Measurements from ENCODE around the gene TOM1. TPM values are rescaled to one million over a fixed set of nuclear protein-coding genes. Genes with fewer than 3 reads are reported as not detected.

The TOM1 gene
- total and polyA plus RNA-seq, 2 of the 13 experiments (the other 11 are each of a cell fraction or from before 2014, with no cell fraction given) = 30.8 to 87.3 TPM

DNA sequence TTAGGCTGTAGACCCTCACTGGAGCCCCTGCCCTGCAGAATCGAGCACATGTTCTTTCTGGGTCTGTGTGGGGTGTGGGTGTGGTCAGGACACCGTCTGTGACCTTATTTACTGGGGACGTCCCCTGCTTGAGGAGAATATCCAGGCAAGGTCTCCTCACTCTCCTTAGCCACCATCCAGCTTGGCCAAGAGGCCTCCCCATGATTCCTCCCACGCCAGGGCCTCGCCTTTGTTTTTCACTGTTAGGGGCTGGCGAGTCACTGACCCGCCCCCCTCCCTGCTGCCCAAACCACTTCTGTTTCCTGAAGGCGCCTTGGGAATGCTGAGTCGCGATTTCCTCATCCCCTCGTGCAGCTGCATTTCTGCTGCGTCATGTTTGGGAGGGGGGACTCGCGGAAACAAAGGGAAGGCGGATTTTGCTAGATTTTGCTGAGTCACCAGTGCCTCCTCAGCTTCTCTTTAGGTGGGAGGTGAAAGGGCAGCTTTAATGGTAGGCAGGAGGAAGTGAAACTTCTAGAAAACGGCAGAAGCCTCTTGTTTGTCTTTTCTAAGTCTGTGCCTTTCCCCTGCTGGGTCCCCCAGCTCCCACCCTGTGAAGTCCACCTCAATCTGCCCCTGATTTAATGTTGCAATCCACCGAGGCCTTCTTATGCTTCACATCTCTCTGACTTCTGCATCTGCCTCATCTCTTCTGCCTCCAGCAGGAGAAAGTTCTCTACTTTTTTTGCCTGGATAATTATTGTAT lies 77.2 kb downstream of the TOM1 start (continued):
- TF ChIP-seq, protein P1, sequence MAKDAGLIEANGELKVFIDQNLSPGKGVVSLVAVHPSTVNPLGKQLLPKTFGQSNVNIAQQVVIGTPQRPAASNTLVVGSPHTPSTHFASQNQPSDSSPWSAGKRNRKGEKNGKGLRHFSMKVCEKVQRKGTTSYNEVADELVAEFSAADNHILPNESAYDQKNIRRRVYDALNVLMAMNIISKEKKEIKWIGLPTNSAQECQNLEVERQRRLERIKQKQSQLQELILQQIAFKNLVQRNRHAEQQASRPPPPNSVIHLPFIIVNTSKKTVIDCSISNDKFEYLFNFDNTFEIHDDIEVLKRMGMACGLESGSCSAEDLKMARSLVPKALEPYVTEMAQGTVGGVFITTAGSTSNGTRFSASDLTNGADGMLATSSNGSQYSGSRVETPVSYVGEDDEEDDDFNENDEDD (CRISPR knock-in tag; IDR thresholded peaks at IDR 0.05; ENCODE audit: borderline replicate concordance) = peak; percentile 61; the same call in 1 of the 2 replicates
- TF ChIP-seq, protein P2, sequence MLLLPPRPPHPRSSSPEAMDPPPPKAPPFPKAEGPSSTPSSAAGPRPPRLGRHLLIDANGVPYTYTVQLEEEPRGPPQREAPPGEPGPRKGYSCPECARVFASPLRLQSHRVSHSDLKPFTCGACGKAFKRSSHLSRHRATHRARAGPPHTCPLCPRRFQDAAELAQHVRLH (CRISPR knock-in tag; IDR thresholded peaks at IDR 0.05; ENCODE audit: borderline replicate concordance, low read depth) = peak; percentile 74; the same call in 1 of the 2 replicates
- TF ChIP-seq LCORL (IDR thresholded peaks at IDR 0.05) = no peak
- TF ChIP-seq LCORL (CRISPR knock-in tag; IDR thresholded peaks at IDR 0.05) = peak; percentile 76
- no peak for TF ChIP-seq ATRX (CRISPR knock-in tag; IDR thresholded peaks at IDR 0.05; ENCODE audit: borderline replicate concordance)
- 0 out of 2 replicates have a peak, but pooled peaks have one; percentile 60 for TF ChIP-seq ZSCAN31 (CRISPR knock-in tag; IDR thresholded peaks at IDR 0.05; ENCODE audit: low read depth)
- no peak; the same call in 1 of the 2 replicates for TF ChIP-seq MEF2D (CRISPR knock-in tag; IDR thresholded peaks at IDR 0.05)
- TF ChIP-seq, protein P3, sequence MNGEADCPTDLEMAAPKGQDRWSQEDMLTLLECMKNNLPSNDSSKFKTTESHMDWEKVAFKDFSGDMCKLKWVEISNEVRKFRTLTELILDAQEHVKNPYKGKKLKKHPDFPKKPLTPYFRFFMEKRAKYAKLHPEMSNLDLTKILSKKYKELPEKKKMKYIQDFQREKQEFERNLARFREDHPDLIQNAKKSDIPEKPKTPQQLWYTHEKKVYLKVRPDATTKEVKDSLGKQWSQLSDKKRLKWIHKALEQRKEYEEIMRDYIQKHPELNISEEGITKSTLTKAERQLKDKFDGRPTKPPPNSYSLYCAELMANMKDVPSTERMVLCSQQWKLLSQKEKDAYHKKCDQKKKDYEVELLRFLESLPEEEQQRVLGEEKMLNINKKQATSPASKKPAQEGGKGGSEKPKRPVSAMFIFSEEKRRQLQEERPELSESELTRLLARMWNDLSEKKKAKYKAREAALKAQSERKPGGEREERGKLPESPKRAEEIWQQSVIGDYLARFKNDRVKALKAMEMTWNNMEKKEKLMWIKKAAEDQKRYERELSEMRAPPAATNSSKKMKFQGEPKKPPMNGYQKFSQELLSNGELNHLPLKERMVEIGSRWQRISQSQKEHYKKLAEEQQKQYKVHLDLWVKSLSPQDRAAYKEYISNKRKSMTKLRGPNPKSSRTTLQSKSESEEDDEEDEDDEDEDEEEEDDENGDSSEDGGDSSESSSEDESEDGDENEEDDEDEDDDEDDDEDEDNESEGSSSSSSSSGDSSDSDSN (CRISPR knock-in tag; IDR thresholded peaks at IDR 0.05) = peak; percentile 34; the same call in 1 of the 2 replicates
- no peak for TF ChIP-seq GABPA (IDR thresholded peaks at IDR 0.05; ENCODE audit: low read depth, low read length)
- peak; percentile 58 for TF ChIP-seq GABPA (CRISPR knock-in tag; IDR thresholded peaks at IDR 0.05; ENCODE audit: low read depth)
- peak; percentile 82; the same call in 1 of the 2 replicates for TF ChIP-seq CEBPB (IDR thresholded peaks at IDR 0.05; ENCODE audit: borderline replicate concordance, low read depth, low read length)
- peak; percentile 67; the same call in 1 of the 2 replicates for TF ChIP-seq SP4 (CRISPR knock-in tag; IDR thresholded peaks at IDR 0.05)
- peak; percentile 83; the same call in 1 of the 2 replicates for TF ChIP-seq ZBTB20 (CRISPR knock-in tag; IDR thresholded peaks at IDR 0.05; ENCODE audit: borderline replicate concordance, low read depth)
- peak; percentile 67 for TF ChIP-seq THAP11 (CRISPR knock-in tag; IDR thresholded peaks at IDR 0.05)
- TF ChIP-seq, protein P4, sequence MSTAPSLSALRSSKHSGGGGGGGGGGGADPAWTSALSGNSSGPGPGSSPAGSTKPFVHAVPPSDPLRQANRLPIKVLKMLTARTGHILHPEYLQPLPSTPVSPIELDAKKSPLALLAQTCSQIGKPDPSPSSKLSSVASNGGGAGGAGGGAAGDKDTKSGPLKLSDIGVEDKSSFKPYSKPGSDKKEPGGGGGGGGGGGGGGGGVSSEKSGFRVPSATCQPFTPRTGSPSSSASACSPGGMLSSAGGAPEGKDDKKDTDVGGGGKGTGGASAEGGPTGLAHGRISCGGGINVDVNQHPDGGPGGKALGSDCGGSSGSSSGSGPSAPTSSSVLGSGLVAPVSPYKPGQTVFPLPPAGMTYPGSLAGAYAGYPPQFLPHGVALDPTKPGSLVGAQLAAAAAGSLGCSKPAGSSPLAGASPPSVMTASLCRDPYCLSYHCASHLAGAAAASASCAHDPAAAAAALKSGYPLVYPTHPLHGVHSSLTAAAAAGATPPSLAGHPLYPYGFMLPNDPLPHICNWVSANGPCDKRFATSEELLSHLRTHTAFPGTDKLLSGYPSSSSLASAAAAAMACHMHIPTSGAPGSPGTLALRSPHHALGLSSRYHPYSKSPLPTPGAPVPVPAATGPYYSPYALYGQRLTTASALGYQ (CRISPR knock-in tag; IDR thresholded peaks at IDR 0.05) = 0 out of 2 replicates have a peak, but pooled peaks have one; percentile 40
- peak; percentile 59 for TF ChIP-seq MED8 (CRISPR knock-in tag; IDR thresholded peaks at IDR 0.05; ENCODE audit: insufficient replicate concordance)
- TF ChIP-seq HMG20A (CRISPR knock-in tag; IDR thresholded peaks at IDR 0.05; ENCODE audit: borderline replicate concordance) = peak; percentile 55; the same call in 1 of the 2 replicates
- peak; percentile 76; the same call in 1 of the 2 replicates for TF ChIP-seq ZBTB38 (CRISPR knock-in tag; IDR thresholded peaks at IDR 0.05)
- peak; percentile 57; the same call in 1 of the 2 replicates for TF ChIP-seq KMT2B (CRISPR knock-in tag; IDR thresholded peaks at IDR 0.05)
- peak; percentile 63; the same call in 1 of the 2 replicates for TF ChIP-seq ARNTL (CRISPR knock-in tag; IDR thresholded peaks at IDR 0.05)
- TF ChIP-seq SMAD3 (CRISPR knock-in tag; IDR thresholded peaks at IDR 0.05) = 0 out of 2 replicates have a peak, but pooled peaks have one; percentile 65
- TF ChIP-seq KLF12 (CRISPR knock-in tag; IDR thresholded peaks at IDR 0.05; ENCODE audit: borderline replicate concordance) = no peak
- TF ChIP-seq MEIS2 (CRISPR knock-in tag; IDR thresholded peaks at IDR 0.05) = peak; percentile 60; the same call in 1 of the 2 replicates
- peak; percentile 50; the same call in 1 of the 2 replicates for TF ChIP-seq ZSCAN9 (CRISPR knock-in tag; IDR thresholded peaks at IDR 0.05; ENCODE audit: borderline replicate concordance)
- peak; percentile 72 for TF ChIP-seq SP5 (CRISPR knock-in tag; IDR thresholded peaks at IDR 0.05; ENCODE audit: borderline replicate concordance, low read depth)
